ENCODE results near the gene CAPZB.

DNA sequence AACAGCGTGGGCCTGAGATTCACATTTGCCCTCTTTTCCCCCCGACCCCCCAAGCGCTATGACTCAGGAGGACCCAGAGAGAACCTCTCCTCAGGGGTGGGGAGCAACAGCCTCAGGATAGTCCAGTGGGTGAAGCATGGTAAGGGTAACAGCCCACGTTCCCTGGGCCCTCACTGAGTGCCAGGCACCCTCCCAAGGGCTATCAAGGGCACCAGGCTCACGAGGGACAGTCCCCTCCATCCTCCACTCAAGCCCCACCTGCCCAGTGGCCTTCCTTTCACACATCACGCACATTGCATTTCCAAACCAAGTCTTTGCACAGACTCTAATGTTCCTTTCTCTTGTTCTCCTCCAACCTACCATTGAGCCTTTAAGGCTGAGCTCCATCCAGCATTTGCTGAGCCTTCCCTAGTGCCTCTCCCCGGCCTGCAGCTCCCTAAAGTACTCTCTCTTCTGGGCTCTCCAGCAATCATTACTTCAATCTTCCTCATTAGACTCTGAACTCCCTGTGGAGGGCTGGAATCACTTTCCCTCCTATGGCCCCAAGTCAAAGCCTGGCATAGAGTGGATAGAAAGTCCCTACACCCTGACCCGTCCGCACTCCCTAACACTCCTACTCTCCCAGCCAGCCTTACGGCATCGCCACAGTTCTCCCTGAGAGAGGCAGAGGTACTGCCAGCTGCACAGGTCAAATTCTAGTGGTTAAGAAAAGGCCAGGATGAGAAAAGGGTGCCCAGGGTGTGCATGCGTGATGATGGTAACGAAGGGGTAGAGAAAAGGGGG lies 174.4 kb downstream of the CAPZB start:
- TF ChIP-seq CTCF (IDR thresholded peaks at IDR 0.05; ENCODE audit: borderline replicate concordance, extremely low read depth, low read length, poor library complexity, severe bottlenecking): no peak
- no peak for TF ChIP-seq EZH2 (IDR thresholded peaks at IDR 0.05; ENCODE audit: borderline replicate concordance, low read depth, low read length, severe bottlenecking)

Data from DND-41 (cell line).